Panc1 (cell line): ENCODE data around the gene IGFBP3.

ENCODE experiments used
- POLR2AphosphoS5 ChIP-seq: IDR thresholded peaks from 2 replicates; pipeline ENCODE4 v1.6.1; 2012; ENCODE audit warnings: mild to moderate bottlenecking, low read depth, low read length, moderate library complexity
- REST ChIP-seq, 2 experiments: IDR thresholded peaks; 2 replicates each; pipeline ENCODE4 v1.6.1; 2011 to 2012; ENCODE audit warnings: low read depth in 2 of 2, control low read depth in 1 of 2, low read length in 1 of 2, mild to moderate bottlenecking in 1 of 2, moderate library complexity in 1 of 2; ENCODE audit not compliant: insufficient read depth in 1 of 2
- SIN3A ChIP-seq: IDR thresholded peaks from 2 replicates; pipeline ENCODE4 v1.6.1; 2012; ENCODE audit warnings: low read depth, mild to moderate bottlenecking, low read length, moderate library complexity, borderline replicate concordance; ENCODE audit not compliant: insufficient read depth
- TF ChIP-seq, protein P1 (sequence below): fragments of 450-650 bp; IDR thresholded peaks from 2 replicates; pipeline ENCODE4 v1.5.1; 2017; ENCODE audit warnings: mild to moderate bottlenecking

DNA sequence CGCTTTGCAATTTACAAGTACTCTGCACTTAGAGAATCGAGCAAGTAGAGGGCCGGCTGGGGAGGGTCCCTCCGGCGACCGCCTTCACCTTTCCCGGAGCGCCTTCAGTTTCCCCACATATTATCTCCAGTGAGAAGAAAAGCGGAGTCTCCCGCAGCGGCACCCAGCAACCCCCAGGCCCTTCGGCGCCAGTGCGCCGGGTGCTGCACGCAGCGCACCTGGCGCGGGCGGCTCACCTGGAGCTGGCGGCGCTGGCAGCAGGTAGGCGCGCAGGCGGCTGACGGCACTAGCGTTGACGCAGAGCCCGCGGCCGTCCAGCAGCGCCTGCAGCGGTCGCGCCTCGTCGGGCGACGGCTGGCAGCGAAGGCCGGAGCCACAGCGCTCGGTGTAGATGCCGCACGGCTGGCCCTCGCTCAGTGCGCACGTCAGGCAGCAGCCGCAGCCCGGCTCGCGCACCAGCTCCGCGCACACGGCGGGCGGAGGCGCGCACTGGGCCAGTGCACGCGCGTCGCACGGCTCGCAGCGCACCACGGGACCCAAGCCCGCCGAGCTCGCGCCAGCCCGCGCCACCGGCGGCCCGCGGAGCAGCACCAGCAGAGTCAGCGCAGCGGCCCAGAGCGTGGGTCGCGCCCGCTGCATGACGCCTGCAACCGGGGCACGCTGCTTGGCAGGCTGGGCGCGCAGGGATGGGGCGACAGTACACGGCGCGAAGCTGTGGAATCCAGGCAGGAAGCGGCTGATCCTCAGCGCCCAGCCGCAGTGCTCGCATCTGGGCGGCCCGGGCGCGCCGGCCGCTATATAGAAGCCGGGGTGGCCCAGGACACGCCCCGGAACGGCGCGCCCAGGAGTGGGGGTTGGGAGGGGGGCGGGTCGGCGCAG, at the start of gene IGFBP3:
- TF ChIP-seq REST (IDR thresholded peaks at IDR 0.05; ENCODE audit: insufficient read depth in 1 of 2, low read depth in 2 of 2, low read length in 1 of 2) (no peak), POLR2AphosphoS5 (no peak), SIN3A (no peak)
- TF ChIP-seq, protein P1, sequence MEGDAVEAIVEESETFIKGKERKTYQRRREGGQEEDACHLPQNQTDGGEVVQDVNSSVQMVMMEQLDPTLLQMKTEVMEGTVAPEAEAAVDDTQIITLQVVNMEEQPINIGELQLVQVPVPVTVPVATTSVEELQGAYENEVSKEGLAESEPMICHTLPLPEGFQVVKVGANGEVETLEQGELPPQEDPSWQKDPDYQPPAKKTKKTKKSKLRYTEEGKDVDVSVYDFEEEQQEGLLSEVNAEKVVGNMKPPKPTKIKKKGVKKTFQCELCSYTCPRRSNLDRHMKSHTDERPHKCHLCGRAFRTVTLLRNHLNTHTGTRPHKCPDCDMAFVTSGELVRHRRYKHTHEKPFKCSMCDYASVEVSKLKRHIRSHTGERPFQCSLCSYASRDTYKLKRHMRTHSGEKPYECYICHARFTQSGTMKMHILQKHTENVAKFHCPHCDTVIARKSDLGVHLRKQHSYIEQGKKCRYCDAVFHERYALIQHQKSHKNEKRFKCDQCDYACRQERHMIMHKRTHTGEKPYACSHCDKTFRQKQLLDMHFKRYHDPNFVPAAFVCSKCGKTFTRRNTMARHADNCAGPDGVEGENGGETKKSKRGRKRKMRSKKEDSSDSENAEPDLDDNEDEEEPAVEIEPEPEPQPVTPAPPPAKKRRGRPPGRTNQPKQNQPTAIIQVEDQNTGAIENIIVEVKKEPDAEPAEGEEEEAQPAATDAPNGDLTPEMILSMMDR, result no peak
